IMR-90 (cell line): ENCODE measurements around the gene FAM162B.
"Not testable (repeated sequence)": the region's sequence is repeated elsewhere in the genome, so short reads cannot be mapped to it uniquely, and the experiment has no call there.

ENCODE experiments used
- BHLHE40 ChIP-seq: fragments of 150-350 bp; IDR thresholded peaks from 2 replicates; pipeline ENCODE4 v1.6.1; 2016; ENCODE audit warnings: mild to moderate bottlenecking, low read depth, low read length
- CTCF ChIP-seq: conservative IDR thresholded peaks from 2 replicates; pipeline ENCODE4 v1.5.1; 2012; ENCODE audit warnings: mild to moderate bottlenecking, low read depth, low read length, improper control_type of control experiment
- POLR2A ChIP-seq: IDR thresholded peaks from 2 replicates; pipeline ENCODE4 v1.6.1; 2012; ENCODE audit warnings: mild to moderate bottlenecking, low read depth, low read length
- RFX5 ChIP-seq: IDR thresholded peaks from 2 replicates; pipeline ENCODE4 v1.8.0; 2012; ENCODE audit warnings: low read depth, mild to moderate bottlenecking, low read length, moderate library complexity

- not testable (repeated sequence) for TF ChIP-seq CTCF, BHLHE40, RFX5, POLR2A
Observed at GRCh38 chr6:116703888-116704287, 61.6 kb downstream of the FAM162B start.
